HUES48 (cell line): Measurements from ENCODE around the gene RNF144A.

Experiments used
- H3K27ac ChIP-seq: one replicate; pipeline ENCODE4 v1.7.0; 2013; ENCODE audit warnings: low read depth, low read length, inconsistent platforms
- H3K27me3 ChIP-seq: 2 replicates; pipeline ENCODE4 v1.6.1; 2013; ENCODE audit warnings: mild to moderate bottlenecking, low read length; ENCODE audit not compliant: control insufficient read depth, insufficient read depth
- H3K36me3 ChIP-seq: 2 replicates; pipeline ENCODE4 v1.6.1; 2013; ENCODE audit warnings: low read length; ENCODE audit not compliant: control insufficient read depth, insufficient read depth
- H3K4me1 ChIP-seq: 2 replicates; pipeline ENCODE4 v1.6.1; 2013; ENCODE audit warnings: mild to moderate bottlenecking, low read length; ENCODE audit not compliant: control insufficient read depth, insufficient read depth
- H3K4me3 ChIP-seq: 2 replicates; pipeline ENCODE4 v1.5.1; 2013; ENCODE audit warnings: mild to moderate bottlenecking, low read depth, low read length
- H3K9ac ChIP-seq: 2 replicates; pipeline ENCODE4 v1.6.1; 2013; ENCODE audit warnings: mild to moderate bottlenecking, low read depth, low read length, moderate library complexity
- H3K9me3 ChIP-seq: 2 replicates; pipeline ENCODE4 v1.6.1; 2013; ENCODE audit warnings: low read length; ENCODE audit not compliant: control insufficient read depth, insufficient read depth

Gene RNF144A

DNA sequence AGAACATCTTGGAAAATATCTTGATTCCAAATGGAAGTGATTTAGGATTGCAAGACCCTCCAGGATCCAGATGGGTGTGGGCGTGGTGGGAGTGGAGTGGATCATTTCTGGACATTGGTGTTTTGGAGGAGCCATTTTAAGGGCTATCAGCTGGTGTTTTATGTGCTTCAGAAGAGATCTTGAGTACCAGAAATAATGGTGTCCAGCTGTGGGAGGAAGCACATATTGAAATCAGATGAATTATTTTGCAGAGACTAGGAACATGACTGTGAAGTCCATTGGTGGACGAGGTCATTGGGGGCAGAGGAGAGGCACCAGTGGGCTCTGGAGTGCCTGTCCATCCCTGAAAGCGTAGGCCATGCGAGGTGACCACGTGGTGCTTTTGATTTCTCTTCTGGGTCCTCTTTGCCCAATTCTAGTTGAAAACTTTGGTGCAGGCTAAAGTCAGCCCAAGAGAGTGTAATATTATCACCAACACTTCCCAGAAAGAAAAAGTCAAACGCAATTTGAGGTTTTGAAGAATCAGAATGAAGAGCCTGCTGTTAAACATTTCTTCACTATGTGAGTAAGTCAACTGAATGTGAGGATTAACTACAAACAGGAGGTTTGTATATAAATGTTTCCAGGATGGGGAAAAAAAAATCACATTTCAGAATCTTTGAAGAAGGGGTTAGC lies 31.6 kb downstream of the RNF144A start:
- no peak overlapping the region for H3K27ac ChIP-seq
- no peaks in the 10 kb centered on the region for H3K4me1 ChIP-seq
- H3K9me3 ChIP-seq: no peaks in the 10 kb centered on the region
- no peaks in the 10 kb centered on the region for H3K27me3 ChIP-seq
- H3K4me3 ChIP-seq: no peak overlapping the region
- no peak overlapping the region for H3K9ac ChIP-seq
- H3K36me3 ChIP-seq: no peaks in the 10 kb centered on the region

DNA sequence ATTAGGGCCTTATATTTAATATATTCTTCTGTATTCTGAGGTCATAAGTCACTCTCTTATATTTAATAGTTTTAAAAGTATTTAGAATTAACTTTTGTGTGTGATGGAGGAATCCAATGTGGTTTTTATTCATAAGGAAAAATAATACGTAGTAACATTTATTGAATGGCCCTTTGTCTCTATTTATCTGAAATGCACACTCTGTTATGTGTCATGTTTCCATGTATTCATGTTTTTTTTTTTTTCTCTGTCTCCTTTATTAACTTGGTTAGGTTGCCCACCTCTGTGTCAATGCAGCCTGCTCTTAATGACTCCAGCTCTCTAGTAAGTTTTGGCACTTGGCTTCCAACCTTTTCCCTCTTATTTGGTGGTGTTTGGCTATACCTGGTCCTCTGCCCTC lies 33.8 kb downstream of the RNF144A start:
- H3K4me3 ChIP-seq: no peak overlapping the region
- H3K36me3 ChIP-seq: no peaks in the 10 kb centered on the region
- no peaks in the 10 kb centered on the region for H3K9me3 ChIP-seq
- H3K9ac ChIP-seq: no peak overlapping the region
- H3K27me3 ChIP-seq: no peaks in the 10 kb centered on the region
- H3K27ac ChIP-seq: no peak overlapping the region
- H3K4me1 ChIP-seq: no peaks in the 10 kb centered on the region

DNA sequence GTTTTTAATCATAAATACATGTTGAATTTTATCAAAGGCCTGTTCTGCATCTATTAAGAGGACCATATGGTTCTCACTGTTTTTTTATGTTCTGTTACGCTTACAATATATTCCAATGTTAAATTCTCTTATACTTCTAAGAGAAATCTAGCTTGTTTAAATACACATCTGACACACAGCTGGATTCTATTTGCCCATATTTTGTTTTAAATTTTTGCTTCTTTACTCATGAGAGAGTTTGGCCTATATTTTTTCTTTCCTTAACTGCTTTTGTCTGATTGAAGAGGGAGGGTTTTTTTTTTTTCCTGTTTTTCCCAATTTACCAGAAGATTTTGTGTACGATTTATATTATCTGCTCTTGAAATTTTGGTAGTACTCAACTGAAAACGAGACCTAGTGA lies 34.9 kb downstream of the RNF144A start:
- no peak overlapping the region for H3K4me3 ChIP-seq
- no peak overlapping the region for H3K9ac ChIP-seq

DNA sequence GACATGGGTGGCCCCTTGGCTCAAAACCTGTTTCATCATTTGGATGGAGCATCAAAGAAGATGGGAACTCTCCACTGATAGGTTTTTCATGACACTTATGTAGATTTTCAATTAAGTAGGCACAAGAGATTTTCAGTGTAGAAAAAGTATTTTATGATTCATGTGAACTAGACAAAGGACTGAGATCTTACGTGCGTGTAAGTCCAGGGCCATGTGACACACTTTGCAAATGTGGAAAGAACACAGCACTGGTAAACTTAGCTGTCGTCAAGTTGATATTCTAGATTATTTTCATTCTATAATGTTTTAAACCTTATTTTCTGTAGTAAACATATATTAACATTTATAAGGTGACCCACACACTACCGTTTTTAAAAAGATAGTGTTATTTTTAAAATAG lies 37.4 kb downstream of the RNF144A start:
- no peak overlapping the region for H3K4me3 ChIP-seq
- no peaks in the 10 kb centered on the region for H3K4me1 ChIP-seq
- no peaks in the 10 kb centered on the region for H3K9me3 ChIP-seq
- H3K9ac ChIP-seq: no peak overlapping the region
- H3K27me3 ChIP-seq: no peaks in the 10 kb centered on the region
- no peak overlapping the region for H3K27ac ChIP-seq
- H3K36me3 ChIP-seq: no peaks in the 10 kb centered on the region

More for the DNA sequence above, 34.9 kb downstream of the RNF144A start:
- no peaks in the 10 kb centered on the region for H3K36me3 ChIP-seq
- H3K9me3 ChIP-seq: no peaks in the 10 kb centered on the region
- H3K27ac ChIP-seq: no peak overlapping the region
- H3K27me3 ChIP-seq: no peaks in the 10 kb centered on the region
- H3K4me1 ChIP-seq: no peaks in the 10 kb centered on the region

DNA sequence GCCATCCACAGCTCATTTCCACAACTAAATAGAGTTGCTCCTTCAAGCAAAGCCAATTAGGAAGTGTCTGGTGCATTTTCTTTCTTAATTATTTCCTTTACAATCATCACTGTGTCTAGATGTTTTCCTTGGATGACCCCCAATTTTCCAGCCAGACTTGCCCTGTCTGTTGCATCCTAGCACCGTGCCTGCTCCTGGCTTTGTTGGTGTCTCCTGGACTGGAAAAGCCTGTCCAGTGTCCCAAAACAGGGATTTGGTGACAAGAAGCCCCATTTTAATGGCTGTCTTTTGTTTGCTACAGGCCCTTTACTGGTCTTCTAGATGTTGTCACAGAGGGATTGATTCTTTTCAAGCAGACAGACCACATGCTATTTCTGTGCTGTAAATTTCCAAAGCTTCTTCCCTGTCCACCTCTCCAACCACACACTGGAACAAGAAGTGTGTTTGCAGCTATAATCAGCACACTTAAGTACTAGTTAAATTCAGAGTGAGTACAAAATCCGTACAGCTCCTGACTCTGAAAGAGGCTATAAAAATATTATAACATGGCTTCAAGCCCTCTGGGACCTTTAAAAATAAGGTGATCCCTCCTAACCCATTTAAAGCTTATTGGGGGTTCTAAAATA lies 38.4 kb downstream of the RNF144A start:
- no peaks in the 10 kb centered on the region for H3K9me3 ChIP-seq
- no peaks in the 10 kb centered on the region for H3K4me1 ChIP-seq
- H3K9ac ChIP-seq: no peak overlapping the region
- no peaks in the 10 kb centered on the region for H3K36me3 ChIP-seq
- no peaks in the 10 kb centered on the region for H3K27me3 ChIP-seq
- H3K4me3 ChIP-seq: no peak overlapping the region
- no peak overlapping the region for H3K27ac ChIP-seq

DNA sequence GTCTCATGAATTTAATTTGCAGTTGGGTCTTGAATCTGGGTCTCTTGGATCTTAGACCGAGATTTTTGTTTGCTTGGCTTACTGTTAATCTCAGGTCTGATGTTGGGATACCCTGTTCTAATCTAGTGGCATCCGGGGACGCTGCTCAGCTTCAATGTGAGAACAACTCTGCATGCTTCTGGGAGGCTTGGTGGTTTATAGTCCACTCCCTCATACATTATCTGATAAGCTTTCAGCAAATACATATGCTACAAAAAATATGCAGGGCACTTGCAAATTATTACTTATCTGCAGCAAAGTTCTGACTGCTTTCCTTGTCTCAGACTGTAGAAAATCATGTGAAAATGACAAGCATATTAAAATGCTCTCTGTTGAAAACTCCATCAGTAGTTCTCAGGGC lies 39.4 kb downstream of the RNF144A start:
- H3K27me3 ChIP-seq: no peaks in the 10 kb centered on the region
- H3K36me3 ChIP-seq: no peaks in the 10 kb centered on the region
- no peak overlapping the region for H3K9ac ChIP-seq

DNA sequence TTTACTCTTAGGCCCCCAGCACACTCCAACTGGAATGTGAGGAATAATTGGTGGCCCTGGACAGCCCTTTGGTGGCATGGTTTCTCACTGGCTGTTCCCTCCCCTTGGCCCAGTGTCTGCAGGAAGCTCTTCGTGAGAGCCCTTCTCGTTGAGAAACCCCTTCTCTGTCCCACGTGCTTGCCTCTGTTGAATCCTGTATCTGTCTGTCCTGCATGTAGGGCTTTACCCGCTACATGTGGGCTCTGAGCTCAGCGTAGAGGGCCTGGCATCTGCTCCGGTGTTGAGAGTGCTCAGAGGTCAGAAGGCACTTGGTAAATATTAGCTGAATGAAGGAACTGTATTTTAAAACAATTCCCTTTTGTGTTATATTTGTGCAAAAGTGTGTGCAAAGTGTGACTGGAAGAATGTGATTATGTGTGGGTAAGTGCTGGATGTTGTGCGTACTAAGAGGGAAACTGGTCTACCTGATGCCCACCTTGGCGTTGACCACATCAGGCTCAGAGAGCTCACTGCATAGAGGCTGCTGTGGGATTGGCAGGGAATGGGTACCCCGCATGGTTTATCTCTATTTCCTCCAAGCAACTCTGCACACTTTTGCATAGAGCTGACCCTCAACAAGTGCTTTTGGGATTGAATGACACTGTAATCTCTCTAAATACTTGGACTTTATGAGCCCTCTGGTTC lies 40.0 kb downstream of the RNF144A start:
- no peaks in the 10 kb centered on the region for H3K4me1 ChIP-seq
- no peak overlapping the region for H3K9ac ChIP-seq
- H3K27ac ChIP-seq: no peak overlapping the region
- H3K36me3 ChIP-seq: no peaks in the 10 kb centered on the region
- no peaks in the 10 kb centered on the region for H3K27me3 ChIP-seq
- H3K9me3 ChIP-seq: no peaks in the 10 kb centered on the region
- H3K4me3 ChIP-seq: no peak overlapping the region

More for the DNA sequence above, 39.4 kb downstream of the RNF144A start:
- Histone ChIP-seq H3K4me1 (no peaks in the 10 kb centered on the region), H3K9me3 (no peaks in the 10 kb centered on the region), H3K4me3 (no peak overlapping the region), H3K27ac (no peak overlapping the region)

DNA sequence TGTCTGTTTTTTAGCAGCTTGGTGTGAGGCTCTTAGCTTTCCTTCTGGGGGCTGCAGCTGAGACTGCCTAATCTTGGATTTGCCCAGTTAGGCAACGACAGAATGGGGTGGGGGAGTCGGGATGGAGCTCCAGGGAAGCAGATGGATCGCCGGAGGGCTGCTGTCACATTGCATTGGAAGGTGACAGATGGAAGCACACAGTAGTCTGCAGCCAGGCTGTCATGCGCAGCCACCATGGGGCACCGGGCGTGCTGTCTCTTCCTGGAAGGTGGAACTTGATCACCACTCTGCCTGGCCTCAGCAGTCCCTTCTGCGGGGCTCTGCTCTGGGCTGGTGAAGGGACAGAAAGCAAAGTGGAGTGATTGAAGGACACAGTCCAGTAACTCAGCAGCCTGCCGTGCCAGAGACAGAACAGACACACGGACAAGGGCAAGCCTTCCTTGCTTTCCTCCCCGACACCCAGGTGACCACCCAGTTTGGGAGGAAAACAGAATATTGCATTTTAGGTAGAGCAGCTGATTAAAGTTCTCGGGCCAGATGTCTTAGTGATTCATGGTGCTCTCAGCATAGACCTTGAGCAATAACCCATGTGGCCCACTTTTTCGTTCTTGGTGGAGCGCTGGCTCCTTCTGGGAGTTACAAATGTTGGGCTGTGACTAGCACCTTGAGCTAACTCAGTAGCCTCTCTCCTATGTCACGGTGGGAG lies 40.9 kb downstream of the RNF144A start:
- Histone ChIP-seq H3K4me1 (no peaks in the 10 kb centered on the region), H3K9ac (no peak overlapping the region), H3K27ac (no peak overlapping the region), H3K36me3 (no peaks in the 10 kb centered on the region), H3K4me3 (no peak overlapping the region), H3K9me3 (no peaks in the 10 kb centered on the region), H3K27me3 (no peaks in the 10 kb centered on the region)

DNA sequence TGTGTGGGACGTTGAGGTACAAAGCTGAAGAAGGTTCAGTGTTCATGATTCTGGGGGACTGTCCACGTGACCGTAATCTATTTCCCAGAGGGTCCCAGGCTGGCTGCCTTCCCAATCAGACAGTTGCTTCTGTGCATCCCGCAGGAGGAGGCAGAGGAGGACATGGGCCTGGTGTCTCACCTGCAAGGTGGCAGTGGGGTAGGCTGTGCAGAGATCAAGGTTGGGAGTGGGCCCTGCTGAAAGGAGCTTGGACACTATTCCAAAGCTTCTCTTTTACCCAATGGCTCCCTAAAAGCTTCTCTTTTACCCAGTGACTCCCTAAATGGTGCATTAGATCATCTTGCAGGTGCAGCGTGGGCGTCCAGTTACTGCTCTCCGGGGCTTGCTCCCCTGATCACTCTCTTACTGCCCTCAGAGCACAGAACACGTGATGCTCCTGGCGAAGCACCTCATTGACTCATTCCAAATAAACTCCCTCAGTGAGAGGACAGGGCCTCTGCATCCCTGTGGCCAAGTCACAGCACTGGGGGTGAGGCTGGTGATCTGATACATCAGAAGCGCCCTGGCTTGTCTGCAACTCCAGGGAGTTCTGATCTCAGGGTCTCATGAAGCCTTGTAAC lies 41.5 kb downstream of the RNF144A start:
- Histone ChIP-seq H3K27me3 (no peaks in the 10 kb centered on the region), H3K4me3 (no peak overlapping the region), H3K27ac (no peak overlapping the region), H3K9ac (no peak overlapping the region), H3K36me3 (no peaks in the 10 kb centered on the region), H3K9me3 (no peaks in the 10 kb centered on the region), H3K4me1 (no peaks in the 10 kb centered on the region)

DNA sequence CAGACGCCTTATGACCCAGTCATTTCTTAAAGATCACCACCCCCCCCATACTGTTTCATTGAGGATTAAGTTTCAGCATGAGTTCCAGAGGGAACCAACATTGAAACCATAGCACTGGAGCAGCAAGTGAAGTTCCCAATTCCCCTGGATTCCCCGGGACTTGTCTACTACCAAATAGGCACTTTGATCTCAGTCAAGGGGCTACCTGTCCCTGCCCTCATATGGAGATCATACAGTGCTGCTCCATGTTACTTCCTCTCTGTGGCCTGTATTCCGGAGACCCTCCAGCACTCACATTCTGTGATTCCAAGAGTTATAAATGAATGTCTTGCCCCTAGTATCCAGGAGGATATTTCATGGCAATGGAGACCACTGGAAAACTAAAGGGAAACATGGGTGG lies 42.5 kb downstream of the RNF144A start:
- no peaks in the 10 kb centered on the region for H3K27me3 ChIP-seq
- no peaks in the 10 kb centered on the region for H3K9me3 ChIP-seq
- H3K36me3 ChIP-seq: no peaks in the 10 kb centered on the region
- H3K27ac ChIP-seq: no peak overlapping the region
- no peaks in the 10 kb centered on the region for H3K4me1 ChIP-seq
- no peak overlapping the region for H3K4me3 ChIP-seq
- H3K9ac ChIP-seq: no peak overlapping the region
